HUES6 (cell line): ENCODE data around the gene CCDC117.

ENCODE experiments used
- H3K27ac ChIP-seq: 2 replicates; pipeline ENCODE4 v1.7.0; 2013; ENCODE audit warnings: low read depth, mild to moderate bottlenecking, low read length, inconsistent platforms
- H3K27me3 ChIP-seq: 2 replicates; pipeline ENCODE4 v1.6.1; 2013; ENCODE audit warnings: low read length; ENCODE audit not compliant: control insufficient read depth, insufficient read depth
- H3K36me3 ChIP-seq: 2 replicates; pipeline ENCODE4 v1.6.1; 2013; ENCODE audit warnings: low read length; ENCODE audit not compliant: control insufficient read depth, insufficient read depth
- H3K4me1 ChIP-seq: 2 replicates; pipeline ENCODE4 v1.6.1; 2013; ENCODE audit warnings: low read length; ENCODE audit not compliant: control insufficient read depth, insufficient read depth
- H3K4me3 ChIP-seq: 2 replicates; pipeline ENCODE4 v1.5.1; 2013; ENCODE audit warnings: low read depth, low read length
- H3K9ac ChIP-seq: one replicate; pipeline ENCODE4 v1.6.1; 2013; ENCODE audit warnings: mild to moderate bottlenecking, low read length
- H3K9me3 ChIP-seq: 2 replicates; pipeline ENCODE4 v1.6.1; 2013; ENCODE audit warnings: low read depth, low read length; ENCODE audit not compliant: control insufficient read depth, insufficient read depth

Gene CCDC117

DNA sequence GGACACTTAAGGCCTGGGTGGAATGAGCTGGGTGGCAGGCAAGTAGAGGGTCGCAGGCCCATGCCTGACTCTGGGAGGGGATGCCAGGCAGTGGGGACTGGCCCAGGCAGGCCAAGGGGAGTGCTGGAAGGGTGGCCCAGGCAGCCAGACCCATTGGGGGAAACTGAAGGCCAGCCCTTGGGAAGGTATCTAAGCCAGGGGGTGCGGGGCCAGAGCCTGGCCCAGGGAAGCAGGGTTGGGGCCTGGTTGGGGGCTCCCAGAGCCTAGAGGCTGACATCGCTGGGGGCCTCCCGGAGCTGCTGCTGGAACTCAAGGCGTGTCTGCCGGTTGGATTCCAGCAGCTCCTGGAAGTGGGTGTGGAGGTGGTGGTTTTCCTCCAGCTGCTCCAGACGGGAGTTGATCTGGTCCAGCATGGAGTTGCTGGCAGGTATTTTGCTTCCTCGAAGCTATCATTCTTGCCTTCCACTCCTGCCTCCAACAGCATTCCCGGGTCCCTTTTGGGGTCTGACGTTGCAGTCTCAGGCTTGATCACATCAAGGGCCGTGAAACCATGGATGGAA is 63.2 kb downstream of the CCDC117 start:
- Histone ChIP-seq H3K4me3 (no peak overlapping the region), H3K27ac (no peak overlapping the region), H3K4me1 (no peaks in the 10 kb centered on the region; the same call in 1 of the 2 replicates)

DNA sequence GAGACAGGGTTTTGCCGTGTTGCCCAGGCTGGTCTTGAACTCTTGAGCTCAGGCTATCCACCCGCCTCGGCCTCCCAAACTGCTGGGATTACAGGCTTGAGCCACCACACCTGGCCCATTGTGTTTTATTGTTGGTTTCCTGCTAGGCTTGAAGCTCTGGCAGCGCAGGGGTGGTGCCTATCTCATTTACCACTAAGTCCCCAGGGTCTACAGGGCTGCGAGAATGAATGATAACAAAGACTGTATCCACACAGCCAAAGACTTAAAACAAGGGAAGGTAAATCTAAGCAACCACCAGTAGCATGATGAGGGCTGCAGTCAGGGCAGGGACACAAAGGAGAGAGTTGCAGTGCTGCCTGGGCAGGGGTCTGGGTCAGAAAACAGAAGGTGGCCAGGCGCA is 65.1 kb downstream of the CCDC117 start:
- Histone ChIP-seq H3K36me3 (no peaks in the 10 kb centered on the region), H3K4me3 (no peak overlapping the region), H3K27me3 (no peaks in the 10 kb centered on the region), H3K9me3 (no peaks in the 10 kb centered on the region), H3K9ac (no peak overlapping the region), H3K4me1 (no peaks in the 10 kb centered on the region; the same call in 1 of the 2 replicates), H3K27ac (no peak overlapping the region)

More for the DNA sequence above, 63.2 kb downstream of the CCDC117 start:
- Histone ChIP-seq H3K27me3 (no peaks in the 10 kb centered on the region), H3K9me3 (no peaks in the 10 kb centered on the region), H3K36me3 (no peaks in the 10 kb centered on the region), H3K9ac (no peak overlapping the region)
